ENCODE data around the gene TPCN2.

TPCN2 gene

DNA sequence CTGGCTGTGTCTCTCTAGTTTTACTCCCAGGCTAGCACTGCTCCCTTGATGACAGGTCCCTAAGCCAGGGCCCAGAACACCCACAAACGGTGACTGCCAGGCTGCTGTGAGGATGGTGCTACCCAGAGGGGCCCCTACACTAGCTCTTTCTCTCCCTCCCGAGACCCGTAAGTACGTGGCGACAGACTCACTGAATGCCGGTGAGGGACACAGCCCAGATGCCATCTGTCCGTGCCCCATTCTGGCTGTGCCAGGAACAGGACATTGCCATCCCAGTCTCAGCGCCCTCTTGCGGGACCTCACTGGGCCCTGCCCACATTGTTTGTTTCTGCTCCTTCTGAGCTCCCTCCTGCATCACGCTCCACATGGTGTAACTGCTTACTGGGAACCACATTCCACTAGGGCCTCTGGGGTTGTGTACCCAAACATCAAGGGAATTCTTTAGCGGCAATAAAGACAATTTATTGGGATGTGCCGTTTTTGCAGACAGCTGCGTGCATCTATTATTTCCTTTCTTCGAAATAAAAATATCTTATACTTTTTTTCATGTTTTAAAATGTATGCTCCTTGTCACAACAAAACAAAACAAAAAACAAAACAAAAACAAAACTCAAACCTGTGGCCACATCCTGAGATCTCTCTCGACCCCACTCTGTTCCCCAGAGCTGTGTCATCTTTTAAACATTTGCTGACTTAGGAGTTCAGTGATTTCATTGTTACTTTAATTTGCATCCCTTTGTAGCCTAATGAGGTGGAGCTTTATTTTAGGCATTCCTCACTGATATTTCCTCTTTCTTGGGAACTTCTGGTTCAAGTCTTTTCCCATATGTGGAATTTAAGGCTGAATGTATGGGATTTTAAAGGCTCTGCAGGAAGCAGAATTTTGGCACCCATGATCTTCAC lies 4.4 kb upstream of the TPCN2 start:
- peaks cover 22% of the 10 kb centered on the region for H3K4me1 ChIP-seq (ENCODE audit: insufficient read depth, low read length)
- no peak overlapping the region for H3K4me3 ChIP-seq (ENCODE audit: low read depth in 1 of 2, low read length in 2 of 2)
- H3K9ac ChIP-seq (ENCODE audit: low read length): no peak overlapping the region
- H3K27ac ChIP-seq (ENCODE audit: low read depth, low read length): peak overlapping the region; percentile 52
- H3K36me3 ChIP-seq (ENCODE audit: insufficient read depth, low read length): no peaks in the 10 kb centered on the region
- no peaks in the 10 kb centered on the region for H3K9me3 ChIP-seq (ENCODE audit: low read length)
- H3K27me3 ChIP-seq (ENCODE audit: control insufficient read depth in 1 of 2, insufficient read depth in 2 of 2, low read length in 2 of 2): no peaks in the 10 kb centered on the region

DNA sequence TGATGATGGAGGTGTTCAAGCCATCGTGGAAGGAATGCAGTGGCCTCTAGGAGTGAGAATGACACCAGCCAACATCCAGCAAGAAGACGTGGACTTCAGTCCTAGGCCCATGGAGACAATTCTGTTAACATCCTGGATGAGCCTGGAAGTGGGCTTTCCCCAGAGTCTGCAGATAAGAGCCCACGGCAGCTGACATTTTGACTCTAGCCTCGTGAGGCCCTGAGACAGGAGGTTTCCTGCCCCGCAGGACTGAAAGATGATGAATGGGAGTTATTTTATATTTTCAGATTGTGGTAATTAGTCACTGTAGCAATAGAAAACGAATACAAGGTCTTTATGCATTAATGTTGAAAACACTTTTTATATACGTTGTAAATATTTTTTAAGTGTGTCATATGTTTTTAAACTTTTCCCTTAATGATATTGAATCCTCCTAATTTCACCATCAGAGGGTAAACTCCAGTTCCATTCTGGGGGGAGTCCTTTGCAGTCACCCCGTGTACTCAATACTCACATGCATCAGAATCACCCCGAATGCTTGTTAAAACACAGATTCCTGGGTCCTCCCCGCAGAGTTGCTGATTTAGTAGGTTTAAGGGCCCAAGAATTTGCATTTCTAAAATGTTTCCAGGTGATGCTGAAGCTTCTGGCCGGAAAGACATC lies 570 bp upstream of the TPCN2 start:
- Histone ChIP-seq H3K4me1 (ENCODE audit: insufficient read depth, low read length) (peaks cover 57% of the 10 kb centered on the region), H3K9me3 (ENCODE audit: low read length) (no peaks in the 10 kb centered on the region), H3K9ac (ENCODE audit: low read length) (peak overlapping the region; percentile 78), H3K27ac (ENCODE audit: low read depth, low read length) (peak overlapping the region; percentile 94), H3K36me3 (ENCODE audit: insufficient read depth, low read length) (peaks cover 4% of the 10 kb centered on the region), H3K27me3 (ENCODE audit: control insufficient read depth in 1 of 2, insufficient read depth in 2 of 2, low read length in 2 of 2) (no peaks in the 10 kb centered on the region), H3K4me3 (ENCODE audit: low read depth in 1 of 2, low read length in 2 of 2) (peak overlapping the region in 1 of 2 donors; percentile 78)

DNA sequence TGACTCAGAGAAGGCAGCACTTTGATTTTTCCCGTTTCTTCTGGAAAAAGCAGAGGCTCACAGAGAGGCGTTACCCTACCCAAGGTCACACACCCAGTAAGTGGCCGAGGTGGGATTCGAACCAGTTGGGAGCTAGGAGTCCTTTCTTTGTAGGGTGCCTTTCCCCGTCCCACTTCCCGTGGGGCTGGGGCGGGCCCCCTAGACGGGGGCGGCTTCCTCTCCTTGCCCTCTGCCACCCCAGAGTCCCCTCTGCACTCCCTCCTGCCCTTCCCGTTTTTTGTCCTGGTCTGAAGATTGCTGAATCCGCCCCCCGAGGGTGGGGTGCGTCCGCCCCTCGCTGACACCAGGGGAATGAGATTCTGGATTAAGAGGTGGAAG lies 747 bp downstream of the TPCN2 start:
- peak overlapping the region; percentile 94 for H3K27ac ChIP-seq (ENCODE audit: low read depth, low read length)

DNA sequence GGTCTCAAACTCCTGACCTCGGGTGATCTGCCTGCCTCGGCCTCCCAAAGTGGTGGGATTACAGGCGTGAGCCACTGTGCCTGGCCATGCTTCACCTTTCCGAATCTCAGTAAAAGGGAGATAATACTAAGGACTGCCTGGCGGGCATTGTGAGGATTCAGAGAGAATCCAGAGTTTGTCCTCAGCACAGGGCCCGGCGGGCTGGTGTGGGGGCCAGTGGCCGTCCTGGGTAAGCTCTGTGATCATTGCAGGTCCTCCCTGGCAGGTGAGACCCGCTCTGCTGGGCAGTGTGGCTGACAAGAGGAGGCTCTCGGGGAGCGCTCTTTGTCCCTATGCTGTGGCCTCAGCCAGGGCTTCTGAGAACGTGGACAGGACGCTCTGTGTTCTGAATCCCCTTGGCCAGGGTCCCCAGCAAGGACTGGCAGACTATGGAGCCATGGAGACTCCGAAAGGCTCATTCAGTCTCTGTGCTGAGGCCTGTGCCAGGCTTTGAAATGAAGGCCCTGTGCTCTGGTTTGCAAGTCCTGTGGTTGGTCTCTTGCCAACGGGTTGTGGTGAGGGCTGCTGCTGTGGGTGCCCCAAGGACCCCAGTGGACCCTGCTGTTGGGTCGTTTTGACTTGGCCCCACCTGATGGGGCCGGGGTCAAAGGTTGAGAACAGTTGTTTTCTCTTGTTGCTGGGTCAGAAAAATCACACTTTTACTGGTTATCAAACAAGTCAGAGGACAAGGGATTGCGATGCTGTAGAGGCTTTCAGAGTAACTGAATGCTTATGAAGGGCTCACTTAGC lies 2.1 kb downstream of the TPCN2 start:
- Histone ChIP-seq H3K4me3 (ENCODE audit: low read depth in 1 of 2, low read length in 2 of 2) (peak overlapping the region in 1 of 2 donors; percentile 41), H3K9ac (ENCODE audit: low read length) (peak overlapping the region; percentile 35), H3K36me3 (ENCODE audit: insufficient read depth, low read length) (peaks cover 27% of the 10 kb centered on the region), H3K27me3 (ENCODE audit: control insufficient read depth in 1 of 2, insufficient read depth in 2 of 2, low read length in 2 of 2) (no peaks in the 10 kb centered on the region), H3K9me3 (ENCODE audit: low read length) (no peaks in the 10 kb centered on the region), H3K27ac (ENCODE audit: low read depth, low read length) (peak overlapping the region; percentile 74), H3K4me1 (ENCODE audit: insufficient read depth, low read length) (peaks cover 60% of the 10 kb centered on the region)

More for the DNA sequence above, 747 bp downstream of the TPCN2 start:
- H3K27me3 ChIP-seq (ENCODE audit: control insufficient read depth in 1 of 2, insufficient read depth in 2 of 2, low read length in 2 of 2): no peaks in the 10 kb centered on the region
- peak overlapping the region; percentile 92 for H3K9ac ChIP-seq (ENCODE audit: low read length)
- peaks cover 14% of the 10 kb centered on the region for H3K36me3 ChIP-seq (ENCODE audit: insufficient read depth, low read length)
- peaks cover 57% of the 10 kb centered on the region for H3K4me1 ChIP-seq (ENCODE audit: insufficient read depth, low read length)
- H3K9me3 ChIP-seq (ENCODE audit: low read length): no peaks in the 10 kb centered on the region
- H3K4me3 ChIP-seq (ENCODE audit: low read depth in 1 of 2, low read length in 2 of 2): peak overlapping the region; percentile 78 to 81

DNA sequence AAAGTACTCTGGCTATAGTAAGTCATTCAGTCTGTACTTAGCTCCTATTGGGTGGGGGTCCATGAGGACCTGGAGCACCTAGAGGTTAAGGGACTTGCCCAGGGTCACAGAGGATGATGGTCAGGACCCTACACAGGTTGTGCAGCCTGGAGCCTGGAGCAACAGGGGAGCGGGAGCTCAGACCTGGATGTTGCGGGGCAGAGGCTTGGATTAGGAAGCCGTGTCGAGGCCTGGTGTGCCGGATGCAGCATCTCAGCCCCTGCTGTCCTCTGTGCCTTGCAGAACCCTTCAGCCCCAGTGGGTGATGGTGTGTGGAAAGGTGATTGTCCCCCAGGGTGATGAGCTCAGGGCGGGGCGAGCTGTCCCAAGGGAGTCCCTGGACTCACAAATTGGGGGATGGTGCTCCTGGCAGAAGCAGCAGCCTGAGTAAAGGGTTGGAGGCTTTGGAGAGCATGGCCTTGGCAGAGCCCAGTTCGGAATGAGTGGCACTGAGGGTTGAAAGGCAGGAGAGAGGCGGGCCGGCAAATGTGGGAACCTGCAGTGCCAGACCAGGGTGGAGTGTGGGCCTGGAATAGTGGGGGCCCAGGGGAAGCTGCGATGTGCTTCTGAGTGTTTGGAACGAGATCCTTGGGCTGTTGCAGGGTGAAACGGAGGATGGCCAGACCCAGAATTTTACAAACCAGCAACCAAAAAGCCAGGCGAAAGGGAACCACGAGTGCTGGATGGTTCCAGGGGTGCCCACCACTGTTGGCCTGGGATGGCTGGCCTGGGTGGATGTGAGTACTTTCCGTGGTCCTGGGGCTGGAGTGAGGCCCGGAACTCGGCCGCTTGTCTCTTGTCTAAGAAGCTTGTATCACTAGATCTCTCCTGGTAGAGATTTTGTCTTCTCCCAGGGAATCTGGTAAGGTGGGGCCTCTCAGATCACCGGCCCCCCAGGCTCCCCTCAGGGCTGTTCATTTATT lies 2.9 kb downstream of the TPCN2 start:
- Histone ChIP-seq H3K9ac (ENCODE audit: low read length) (peak overlapping the region; percentile 35), H3K27me3 (ENCODE audit: control insufficient read depth in 1 of 2, insufficient read depth in 2 of 2, low read length in 2 of 2) (no peaks in the 10 kb centered on the region), H3K36me3 (ENCODE audit: insufficient read depth, low read length) (peaks cover 27% of the 10 kb centered on the region), H3K27ac (ENCODE audit: low read depth, low read length) (peak overlapping the region; percentile 74), H3K9me3 (ENCODE audit: low read length) (no peaks in the 10 kb centered on the region), H3K4me1 (ENCODE audit: insufficient read depth, low read length) (peaks cover 65% of the 10 kb centered on the region), H3K4me3 (ENCODE audit: low read depth in 1 of 2, low read length in 2 of 2) (peak overlapping the region; percentile 26 to 41)

DNA sequence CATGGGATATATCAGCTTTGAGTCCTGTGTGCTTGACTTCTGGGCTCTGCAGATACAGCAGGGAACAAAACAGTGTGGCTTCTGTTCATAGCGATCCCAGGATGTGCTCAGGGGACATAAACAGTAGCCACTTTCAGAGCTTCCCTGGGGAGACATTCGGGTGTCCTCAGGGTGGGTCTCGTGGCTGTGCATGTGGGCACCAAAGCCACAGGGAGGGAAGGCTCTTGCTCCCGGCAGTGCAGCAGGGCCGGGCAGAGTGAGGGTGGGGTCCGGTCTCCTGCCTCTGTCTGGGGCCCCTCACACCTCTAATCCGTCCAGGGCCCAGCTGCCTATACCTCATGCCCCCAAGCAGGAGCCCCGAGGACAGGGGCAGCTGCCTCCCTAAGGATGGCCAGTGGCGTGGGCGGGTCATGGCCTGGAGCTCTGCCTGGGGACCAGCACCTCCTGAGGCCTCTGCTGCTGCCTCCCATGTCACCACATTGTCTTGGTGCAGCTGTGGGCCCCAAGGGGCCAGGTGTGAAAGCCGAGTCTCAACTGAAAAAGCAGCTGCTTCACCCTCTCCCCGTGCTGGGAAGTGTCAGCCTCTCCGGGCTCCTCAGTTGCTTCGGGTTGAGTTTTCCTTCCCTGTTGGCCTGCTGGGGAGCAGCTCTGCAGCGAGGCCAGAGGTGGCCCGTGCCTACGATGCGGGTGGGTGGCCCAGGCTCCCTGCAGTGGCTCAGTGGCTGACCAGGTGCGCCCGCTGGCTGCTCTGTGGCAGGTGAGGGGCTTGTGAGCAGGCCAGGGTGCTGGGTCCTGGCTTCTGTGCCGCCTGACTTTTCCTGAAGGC lies 3.8 kb downstream of the TPCN2 start:
- Histone ChIP-seq H3K27ac (ENCODE audit: low read depth, low read length) (peak overlapping the region; percentile 84), H3K36me3 (ENCODE audit: insufficient read depth, low read length) (peaks cover 27% of the 10 kb centered on the region), H3K9me3 (ENCODE audit: low read length) (no peaks in the 10 kb centered on the region), H3K27me3 (ENCODE audit: control insufficient read depth in 1 of 2, insufficient read depth in 2 of 2, low read length in 2 of 2) (no peaks in the 10 kb centered on the region), H3K4me3 (ENCODE audit: low read depth in 1 of 2, low read length in 2 of 2) (peak overlapping the region in 1 of 2 donors; percentile 41), H3K4me1 (ENCODE audit: insufficient read depth, low read length) (peaks cover 65% of the 10 kb centered on the region), H3K9ac (ENCODE audit: low read length) (peak overlapping the region; percentile 35)

DNA sequence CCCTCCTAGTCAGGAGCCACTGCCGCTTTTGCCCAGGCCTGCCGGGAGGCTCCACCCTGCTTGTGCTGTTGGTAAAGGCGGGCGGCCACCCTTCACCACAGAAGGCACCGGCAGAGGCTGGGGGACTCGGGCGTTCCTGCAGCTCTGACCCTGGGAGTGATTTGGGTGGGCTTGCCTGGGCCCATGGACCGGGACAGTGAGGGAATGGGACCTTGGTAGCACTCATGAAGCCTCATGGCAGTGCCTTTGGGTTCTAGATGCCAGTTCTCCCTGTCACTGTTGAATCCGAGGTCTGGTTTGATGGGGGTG lies 4.4 kb downstream of the TPCN2 start:
- Histone ChIP-seq H3K27ac (ENCODE audit: low read depth, low read length) (peak overlapping the region; percentile 84), H3K4me1 (ENCODE audit: insufficient read depth, low read length) (peaks cover 62% of the 10 kb centered on the region), H3K9me3 (ENCODE audit: low read length) (no peaks in the 10 kb centered on the region), H3K27me3 (ENCODE audit: control insufficient read depth in 1 of 2, insufficient read depth in 2 of 2, low read length in 2 of 2) (no peaks in the 10 kb centered on the region), H3K4me3 (ENCODE audit: low read depth in 1 of 2, low read length in 2 of 2) (no peak overlapping the region), H3K9ac (ENCODE audit: low read length) (no peak overlapping the region), H3K36me3 (ENCODE audit: insufficient read depth, low read length) (peaks cover 32% of the 10 kb centered on the region)

DNA sequence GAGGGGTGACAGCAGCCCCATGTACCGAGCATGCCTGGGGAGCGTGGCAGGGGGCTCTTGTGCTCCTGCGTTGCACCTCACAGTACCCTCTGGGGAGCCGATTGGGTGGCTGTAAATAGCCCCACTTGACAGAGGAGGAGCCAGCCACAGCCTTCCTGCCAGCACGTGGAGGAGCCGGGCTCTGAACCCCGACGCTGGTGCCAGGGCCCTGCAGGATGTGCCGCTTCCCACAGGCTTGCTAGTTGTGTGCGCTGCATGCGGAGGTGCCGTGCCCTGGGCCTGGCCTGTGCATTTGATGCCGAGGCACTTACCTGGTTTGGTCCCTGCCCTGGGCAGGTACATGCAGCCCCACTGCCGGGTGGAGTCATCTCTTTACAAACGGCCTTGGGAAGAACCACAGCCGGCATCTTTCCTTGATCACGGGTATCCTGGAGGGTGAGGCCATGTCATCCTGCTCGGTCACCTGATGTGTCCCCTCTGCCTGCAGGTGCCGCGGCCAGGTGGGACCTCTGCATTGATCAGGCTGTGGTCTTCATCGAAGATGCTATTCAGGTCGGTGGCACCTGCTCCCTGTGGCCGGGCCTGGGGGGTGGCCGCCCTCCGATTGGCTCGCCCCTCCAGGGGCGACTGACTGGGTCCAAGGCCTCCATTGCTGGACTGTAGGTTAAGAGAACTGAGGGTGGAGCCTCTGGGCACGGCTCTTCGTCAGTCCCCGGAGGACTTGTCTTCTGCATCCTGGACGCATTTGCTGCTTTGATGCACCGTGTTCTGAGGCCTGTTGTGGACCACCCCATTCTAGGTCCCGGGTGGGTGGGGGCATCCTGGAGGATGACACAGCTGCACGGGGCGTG lies 5.0 kb downstream of the TPCN2 start:
- peaks cover 38% of the 10 kb centered on the region for H3K36me3 ChIP-seq (ENCODE audit: insufficient read depth, low read length)

DNA sequence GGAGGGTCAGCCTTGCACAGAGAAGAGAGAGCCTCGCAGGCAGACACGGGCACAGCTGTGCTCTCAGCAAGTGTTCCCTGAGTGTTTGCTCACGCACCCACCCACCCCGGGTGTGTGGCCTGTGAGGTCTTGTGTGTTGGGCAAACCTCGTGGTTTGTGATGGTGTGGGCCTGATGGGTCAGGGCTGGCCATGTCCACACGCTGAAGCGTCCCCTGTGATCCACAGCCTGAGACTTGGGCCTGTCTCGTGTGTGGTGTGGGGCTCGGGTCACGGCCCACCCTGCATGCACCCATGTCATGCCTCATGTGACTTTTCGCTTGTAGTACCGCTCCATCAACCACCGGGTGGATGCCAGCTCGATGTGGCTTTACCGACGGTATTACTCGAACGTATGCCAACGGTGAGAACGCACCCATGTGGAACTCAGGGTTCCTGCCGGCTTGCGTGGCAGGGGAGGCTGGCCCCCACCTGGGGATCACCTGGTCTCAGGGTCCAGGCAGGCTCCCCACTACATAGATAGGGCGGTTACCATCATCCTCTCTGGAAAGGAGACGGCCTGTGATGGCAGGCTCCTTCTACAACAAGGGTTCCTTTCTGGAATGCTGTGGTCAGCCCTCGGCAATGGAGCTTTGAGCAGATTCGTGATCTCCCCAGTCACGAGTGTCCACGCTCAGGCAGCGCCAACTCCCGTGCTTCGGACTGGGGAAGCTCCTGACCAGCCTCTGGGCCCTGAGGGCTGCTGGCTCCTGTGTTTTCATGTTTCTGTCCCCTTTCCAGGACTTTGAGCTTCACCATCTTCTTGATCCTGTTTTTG lies 5.9 kb downstream of the TPCN2 start:
- no peak overlapping the region for H3K9ac ChIP-seq (ENCODE audit: low read length)
- H3K27ac ChIP-seq (ENCODE audit: low read depth, low read length): no peak overlapping the region
- H3K9me3 ChIP-seq (ENCODE audit: low read length): no peaks in the 10 kb centered on the region
- no peak overlapping the region for H3K4me3 ChIP-seq (ENCODE audit: low read depth in 1 of 2, low read length in 2 of 2)
- H3K4me1 ChIP-seq (ENCODE audit: insufficient read depth, low read length): peaks cover 58% of the 10 kb centered on the region
- peaks cover 44% of the 10 kb centered on the region for H3K36me3 ChIP-seq (ENCODE audit: insufficient read depth, low read length)
- H3K27me3 ChIP-seq (ENCODE audit: control insufficient read depth in 1 of 2, insufficient read depth in 2 of 2, low read length in 2 of 2): no peaks in the 10 kb centered on the region

More for the DNA sequence above, 5.0 kb downstream of the TPCN2 start:
- Histone ChIP-seq H3K27ac (ENCODE audit: low read depth, low read length) (no peak overlapping the region), H3K4me1 (ENCODE audit: insufficient read depth, low read length) (peaks cover 58% of the 10 kb centered on the region), H3K9me3 (ENCODE audit: low read length) (no peaks in the 10 kb centered on the region), H3K9ac (ENCODE audit: low read length) (no peak overlapping the region), H3K27me3 (ENCODE audit: control insufficient read depth in 1 of 2, insufficient read depth in 2 of 2, low read length in 2 of 2) (no peaks in the 10 kb centered on the region), H3K4me3 (ENCODE audit: low read depth in 1 of 2, low read length in 2 of 2) (no peak overlapping the region)

Measured in muscle layer of colon (tissue), 2 donors.